HG03521 (cell line): Measurements from ENCODE around the gene DMTF1.
A peak's percentile ranks its signal among the peaks of the same experiment; 100 is the strongest.

Experiments
- ATAC-seq: cut with Tn5 transposase; IDR thresholded peaks from one replicate; pipeline ENCODE4 v1.9.1; 2021; ENCODE audit warnings: mild to moderate bottlenecking, moderate library complexity; ENCODE audit not compliant: unreplicated experiment

The DMTF1 gene

GRCh38 chr7:87146740-87147386, 5.4 kb upstream of the DMTF1 start:
- no peak for ATAC-seq

- no peak for ATAC-seq
Measured at GRCh38 chr7:87147500-87147899, 4.8 kb upstream of the DMTF1 start.

- ATAC-seq: no peak
Measured at GRCh38 chr7:87148332-87148955, 3.8 kb upstream of the DMTF1 start.

- ATAC-seq: no peak
Measured at GRCh38 chr7:87151002-87151728, 1.1 kb upstream of the DMTF1 start.

- peak; percentile 9 for ATAC-seq
Measured at GRCh38 chr7:87151729-87152111, 533 bp upstream of the DMTF1 start.

- peak; percentile 10 for ATAC-seq
Measured at GRCh38 chr7:87152897-87153641, 816 bp downstream of the DMTF1 start.

GRCh38 chr7:87154166-87154565, 1.9 kb downstream of the DMTF1 start:
- ATAC-seq: no peak

- no peak for ATAC-seq
Measured at GRCh38 chr7:87154569-87154968, 2.3 kb downstream of the DMTF1 start.

GRCh38 chr7:87155788-87156187, 3.5 kb downstream of the DMTF1 start:
- no peak for ATAC-seq

- no peak for ATAC-seq
Measured at GRCh38 chr7:87156709-87157108, 4.5 kb downstream of the DMTF1 start.

- ATAC-seq: no peak
Measured at GRCh38 chr7:87159538-87159937, 7.3 kb downstream of the DMTF1 start.

GRCh38 chr7:87164433-87164832, 12.2 kb downstream of the DMTF1 start:
- no peak for ATAC-seq

- ATAC-seq: no peak
Measured at GRCh38 chr7:87170828-87171227, 18.6 kb downstream of the DMTF1 start.

GRCh38 chr7:87171282-87171934, 19.2 kb downstream of the DMTF1 start:
- ATAC-seq: no peak

GRCh38 chr7:87173471-87173870, 21.2 kb downstream of the DMTF1 start:
- no peak for ATAC-seq

- ATAC-seq: no peak
Measured at GRCh38 chr7:87178320-87178719, 26.1 kb downstream of the DMTF1 start.

GRCh38 chr7:87179180-87179579, 26.9 kb downstream of the DMTF1 start:
- no peak for ATAC-seq

GRCh38 chr7:87187120-87187519, 34.9 kb downstream of the DMTF1 start:
- no peak for ATAC-seq

GRCh38 chr7:87188930-87189329, 36.7 kb downstream of the DMTF1 start:
- no peak for ATAC-seq

GRCh38 chr7:87190783-87191182, 38.5 kb downstream of the DMTF1 start:
- no peak for ATAC-seq
